ENCODE measurements around the gene TRDN. TPM values are rescaled to one million over a fixed set of nuclear protein-coding genes. Genes with fewer than 3 reads are reported as not detected.

Gene TRDN
- total RNA-seq: not detected in 2 replicates

DNA sequence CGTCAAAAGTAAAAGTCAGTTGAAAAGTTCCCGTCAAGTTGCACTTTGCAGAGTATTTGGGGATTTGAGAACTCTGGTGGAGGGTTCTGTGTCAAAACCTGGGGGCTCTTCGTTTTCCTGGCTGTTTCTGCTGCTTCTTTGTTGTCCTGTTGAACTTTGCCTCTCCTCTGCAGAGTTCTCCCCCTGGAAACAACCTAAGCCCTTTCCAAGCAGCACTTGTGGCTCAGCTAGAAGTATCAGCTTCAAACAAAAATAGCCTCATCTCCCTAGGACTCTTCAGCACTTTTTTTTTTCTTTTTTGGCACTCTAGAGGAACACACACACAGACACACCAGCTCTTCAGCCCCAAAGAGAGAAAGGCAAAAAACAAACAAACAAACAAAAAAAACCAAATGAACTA, at the start of gene TRDN:
TSS of gene TRDN (minus strand) at position 169 of the 400 bp plus-strand sequence. CDS start 175 bp downstream, outside the sequence.
- no peak for DNase-seq (ENCODE audit: low read depth)
- H3K4me3 ChIP-seq (ENCODE audit: low read depth, low read length): no peak within 1 kb of the TSS
- no peak for TF ChIP-seq CTCF (conservative IDR thresholded peaks at IDR 0.05; ENCODE audit: low read depth, low read length)

DNA sequence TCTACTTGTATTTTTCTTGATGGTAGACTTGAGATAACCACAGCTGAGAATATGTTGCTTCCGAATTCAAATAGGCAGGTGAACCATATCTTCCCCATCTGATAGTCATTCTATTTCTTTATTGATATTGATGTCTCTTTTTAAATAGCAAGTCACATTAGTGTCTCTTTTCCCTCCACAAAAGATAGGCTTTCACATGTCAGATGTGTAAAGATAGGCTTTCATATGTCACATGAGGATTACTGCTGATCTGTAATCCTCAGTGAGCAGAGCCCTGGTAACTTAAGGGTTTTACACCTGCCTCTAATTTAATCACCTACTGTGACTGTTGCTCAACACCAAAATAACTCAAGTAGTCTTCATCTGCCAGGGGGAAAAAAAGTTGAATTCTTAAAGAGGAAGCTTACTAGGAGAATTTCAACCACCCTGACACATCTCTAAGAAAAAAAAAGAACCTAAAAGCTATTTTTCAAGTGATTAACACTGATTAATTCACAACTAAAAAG, 45.3 kb upstream of the TRDN start:
- TF ChIP-seq CTCF (conservative IDR thresholded peaks at IDR 0.05; ENCODE audit: low read depth, low read length): no peak
- DNase-seq (ENCODE audit: low read depth): no peak
- no peak overlapping the region for H3K4me3 ChIP-seq (ENCODE audit: low read depth, low read length)

GRCh38 chr6:123677897-123678296, 41.1 kb upstream of the TRDN start:
- H3K4me3 ChIP-seq (ENCODE audit: low read depth, low read length): no peak overlapping the region
- TF ChIP-seq CTCF (conservative IDR thresholded peaks at IDR 0.05; ENCODE audit: low read depth, low read length): no peak
- DNase-seq (ENCODE audit: low read depth): no peak

- TF ChIP-seq CTCF (conservative IDR thresholded peaks at IDR 0.05; ENCODE audit: low read depth, low read length): no peak
- no peak overlapping the region for H3K4me3 ChIP-seq (ENCODE audit: low read depth, low read length)
- DNase-seq (ENCODE audit: low read depth): no peak
Measured at GRCh38 chr6:123676793-123677192, 40.0 kb upstream of the TRDN start.

DNA sequence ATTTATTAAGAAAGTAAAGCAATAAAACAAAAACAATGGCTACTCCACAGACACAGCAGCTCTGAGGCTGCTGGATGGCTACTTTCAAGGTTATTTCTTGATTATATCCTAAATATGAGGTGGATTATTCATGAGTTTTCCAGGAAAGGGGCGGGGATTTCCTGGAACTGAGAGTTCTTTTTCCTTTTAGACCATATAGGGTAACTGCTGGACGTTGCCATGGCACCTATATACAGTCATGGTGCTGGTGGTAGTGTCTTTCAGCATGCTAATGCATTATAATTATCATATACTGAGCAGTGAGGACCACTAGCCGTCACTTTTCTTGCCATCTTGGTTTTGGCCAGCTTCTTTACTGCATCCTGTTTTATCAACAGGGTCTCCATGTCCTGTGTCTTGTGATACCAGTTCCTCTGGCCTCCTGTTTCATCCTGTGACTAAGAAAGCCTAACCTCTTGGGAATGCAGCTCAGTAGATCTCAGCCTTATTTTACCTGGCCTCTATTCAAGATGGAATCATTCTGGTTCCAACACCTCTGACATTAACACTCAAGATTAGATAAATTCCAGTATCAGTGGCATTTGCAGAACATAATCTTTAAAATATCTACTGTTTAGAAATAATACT, 32.3 kb upstream of the TRDN start:
- no peak for DNase-seq (ENCODE audit: low read depth)
- H3K4me3 ChIP-seq (ENCODE audit: low read depth, low read length): no peak overlapping the region
- TF ChIP-seq CTCF (conservative IDR thresholded peaks at IDR 0.05; ENCODE audit: low read depth, low read length): no peak

GRCh38 chr6:123668063-123668462, 31.3 kb upstream of the TRDN start:
- no peak overlapping the region for H3K4me3 ChIP-seq (ENCODE audit: low read depth, low read length)
- no peak for TF ChIP-seq CTCF (conservative IDR thresholded peaks at IDR 0.05; ENCODE audit: low read depth, low read length)
- DNase-seq (ENCODE audit: low read depth): no peak

GRCh38 chr6:123663436-123663835, 26.7 kb upstream of the TRDN start:
- DNase-seq (ENCODE audit: low read depth): no peak
- no peak for TF ChIP-seq CTCF (conservative IDR thresholded peaks at IDR 0.05; ENCODE audit: low read depth, low read length)

More at GRCh38 chr6:123663436-123663835, 26.7 kb upstream of the TRDN start:
- no peak overlapping the region for H3K4me3 ChIP-seq (ENCODE audit: low read depth, low read length)

Measured in epithelial cell of proximal tubule (primary cell).